GM12878 (cell line): ENCODE data around the gene ABCF3.

ENCODE experiments used
- CBX5 ChIP-seq: sonication (generic); IDR thresholded peaks from 2 replicates; pipeline ENCODE4 v1.6.1; 2016; ENCODE audit warnings: low read depth, moderate library complexity, mild to moderate bottlenecking, inconsistent platforms
- FOS ChIP-seq: IDR thresholded peaks from 3 replicates; pipeline ENCODE4 v1.6.1; 2011; ENCODE audit warnings: borderline replicate concordance; ENCODE audit not compliant: insufficient read length; ENCODE audit errors: extremely low read depth
- TF ChIP-seq, protein P1 (sequence below), 3 experiments: IDR thresholded peaks in 2 of 3; conservative IDR thresholded peaks in 1 of 3; 2 replicates each; pipeline ENCODE4 v1.5.1; 2011; ENCODE audit warnings: low read depth in 3 of 3, low read length in 3 of 3, mild to moderate bottlenecking in 3 of 3, control low read depth in 2 of 3, moderate library complexity in 2 of 3, inconsistent platforms in 1 of 3, mixed read lengths in 1 of 3; ENCODE audit not compliant: control insufficient read depth in 2 of 3, insufficient read depth in 1 of 3; ENCODE audit errors: extremely low read depth in 1 of 3

DNA sequence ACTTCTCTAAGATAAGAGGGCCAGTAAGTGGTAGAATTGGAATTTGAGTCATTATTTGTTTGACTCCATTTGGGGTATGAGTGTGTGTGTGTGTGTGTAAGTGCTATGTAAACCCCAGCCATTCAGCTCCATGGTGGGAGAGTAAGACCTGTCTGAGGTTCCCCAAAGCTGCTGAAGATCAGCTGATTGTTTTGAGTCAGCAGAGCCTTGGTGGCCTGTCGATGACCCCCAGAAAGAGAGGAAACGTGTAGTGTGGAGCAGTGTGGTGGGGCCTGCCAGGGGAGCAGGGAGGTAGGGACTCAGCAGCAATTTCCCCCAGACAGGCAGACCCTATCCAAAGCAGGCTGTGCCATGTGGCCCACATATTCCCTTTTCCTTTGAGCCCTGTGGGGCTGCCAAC is 25.5 kb upstream of the ABCF3 start:
- no peak for TF ChIP-seq FOS
- TF ChIP-seq CBX5, result no peak
- TF ChIP-seq, protein P1, sequence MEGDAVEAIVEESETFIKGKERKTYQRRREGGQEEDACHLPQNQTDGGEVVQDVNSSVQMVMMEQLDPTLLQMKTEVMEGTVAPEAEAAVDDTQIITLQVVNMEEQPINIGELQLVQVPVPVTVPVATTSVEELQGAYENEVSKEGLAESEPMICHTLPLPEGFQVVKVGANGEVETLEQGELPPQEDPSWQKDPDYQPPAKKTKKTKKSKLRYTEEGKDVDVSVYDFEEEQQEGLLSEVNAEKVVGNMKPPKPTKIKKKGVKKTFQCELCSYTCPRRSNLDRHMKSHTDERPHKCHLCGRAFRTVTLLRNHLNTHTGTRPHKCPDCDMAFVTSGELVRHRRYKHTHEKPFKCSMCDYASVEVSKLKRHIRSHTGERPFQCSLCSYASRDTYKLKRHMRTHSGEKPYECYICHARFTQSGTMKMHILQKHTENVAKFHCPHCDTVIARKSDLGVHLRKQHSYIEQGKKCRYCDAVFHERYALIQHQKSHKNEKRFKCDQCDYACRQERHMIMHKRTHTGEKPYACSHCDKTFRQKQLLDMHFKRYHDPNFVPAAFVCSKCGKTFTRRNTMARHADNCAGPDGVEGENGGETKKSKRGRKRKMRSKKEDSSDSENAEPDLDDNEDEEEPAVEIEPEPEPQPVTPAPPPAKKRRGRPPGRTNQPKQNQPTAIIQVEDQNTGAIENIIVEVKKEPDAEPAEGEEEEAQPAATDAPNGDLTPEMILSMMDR (IDR thresholded peaks at IDR 0.05 in 2 of 3, conservative IDR thresholded peaks at IDR 0.05 in 1 of 3; ENCODE audit: control insufficient read depth in 2 of 3, extremely low read depth in 1 of 3, insufficient read depth in 1 of 3, low read depth in 3 of 3, low read length in 3 of 3), result no peak
